DMS 273 (cell line): ENCODE measurements around the gene IRX5.

ENCODE experiments used
- DNase-seq: peaks from one replicate; lab custom pipeline; 2025; ENCODE audit not compliant: unreplicated experiment; lab: John Stamatoyannopoulos, UW

IRX5 gene

GRCh38 chr16:54930869-54931119 is 129 bp downstream of the IRX5 start:
- no peak for DNase-seq

DNA sequence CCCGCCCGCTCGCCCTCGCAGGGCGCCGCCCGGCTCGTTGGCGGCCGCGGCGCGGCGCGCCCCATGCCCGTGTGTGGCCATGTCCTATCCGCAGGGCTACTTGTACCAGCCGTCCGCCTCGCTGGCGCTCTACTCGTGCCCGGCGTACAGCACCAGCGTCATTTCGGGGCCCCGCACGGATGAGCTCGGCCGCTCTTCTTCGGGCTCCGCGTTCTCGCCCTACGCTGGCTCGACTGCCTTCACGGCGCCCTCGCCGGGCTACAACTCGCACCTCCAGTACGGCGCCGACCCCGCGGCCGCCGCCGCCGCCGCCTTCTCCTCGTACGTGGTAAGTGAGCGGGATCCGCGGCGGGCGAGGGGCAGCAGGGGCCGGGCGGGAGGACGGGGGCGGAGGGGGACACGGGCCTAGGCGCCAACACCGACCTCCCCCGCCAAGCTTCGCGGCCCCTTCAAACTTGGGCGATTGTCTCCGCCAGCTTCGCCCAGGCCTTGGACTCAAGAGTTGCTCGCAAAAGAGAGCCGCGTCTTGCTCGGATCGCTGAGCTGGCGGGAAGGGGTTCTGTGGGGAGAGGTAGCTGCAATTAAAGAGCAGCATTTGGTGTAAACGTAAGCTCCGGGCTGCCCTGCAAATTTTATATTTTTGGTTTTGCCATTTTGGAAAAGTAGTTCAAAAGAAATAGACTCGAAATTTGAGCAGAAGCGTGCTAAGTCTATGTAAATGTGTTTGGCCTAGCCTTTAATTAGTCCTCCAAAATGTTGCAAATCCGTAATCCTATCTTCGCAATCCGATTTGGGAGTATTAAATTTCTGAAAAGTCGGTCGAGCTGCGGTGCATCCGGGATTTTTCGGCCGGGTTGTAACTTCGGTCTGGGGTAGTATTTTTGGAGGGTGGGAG is 702 bp downstream of the IRX5 start:
- peak; percentile 80 for DNase-seq

GRCh38 chr16:54932021-54932660 is 1.5 kb downstream of the IRX5 start:
- DNase-seq: no peak

- no peak for DNase-seq
Observed at GRCh38 chr16:54932737-54933254, 2.1 kb downstream of the IRX5 start.

DNA sequence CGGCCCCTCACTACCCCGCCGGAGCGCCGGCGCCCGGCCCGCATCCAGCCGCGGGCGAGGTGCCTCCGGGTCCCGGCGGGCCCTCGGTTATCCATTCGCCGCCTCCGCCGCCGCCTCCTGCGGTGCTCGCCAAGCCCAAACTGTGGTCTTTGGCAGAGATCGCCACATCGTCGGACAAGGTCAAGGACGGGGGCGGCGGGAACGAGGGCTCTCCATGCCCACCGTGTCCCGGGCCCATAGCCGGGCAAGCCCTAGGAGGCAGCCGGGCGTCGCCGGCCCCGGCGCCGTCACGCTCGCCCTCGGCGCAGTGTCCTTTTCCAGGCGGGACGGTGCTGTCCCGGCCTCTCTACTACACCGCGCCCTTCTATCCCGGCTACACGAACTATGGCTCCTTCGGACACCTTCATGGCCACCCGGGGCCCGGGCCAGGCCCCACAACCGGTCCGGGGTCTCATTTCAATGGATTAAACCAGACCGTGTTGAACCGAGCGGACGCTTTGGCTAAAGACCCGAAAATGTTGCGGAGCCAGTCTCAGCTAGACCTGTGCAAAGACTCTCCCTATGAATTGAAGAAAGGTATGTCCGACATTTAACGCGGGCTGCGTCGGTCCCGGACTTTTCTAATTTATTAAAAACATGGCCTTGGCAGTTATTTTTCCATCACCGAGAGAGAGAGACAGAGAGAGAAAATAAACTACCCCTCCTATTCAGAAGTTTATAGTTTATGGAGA is 2.8 kb downstream of the IRX5 start:
- DNase-seq: no peak

DNA sequence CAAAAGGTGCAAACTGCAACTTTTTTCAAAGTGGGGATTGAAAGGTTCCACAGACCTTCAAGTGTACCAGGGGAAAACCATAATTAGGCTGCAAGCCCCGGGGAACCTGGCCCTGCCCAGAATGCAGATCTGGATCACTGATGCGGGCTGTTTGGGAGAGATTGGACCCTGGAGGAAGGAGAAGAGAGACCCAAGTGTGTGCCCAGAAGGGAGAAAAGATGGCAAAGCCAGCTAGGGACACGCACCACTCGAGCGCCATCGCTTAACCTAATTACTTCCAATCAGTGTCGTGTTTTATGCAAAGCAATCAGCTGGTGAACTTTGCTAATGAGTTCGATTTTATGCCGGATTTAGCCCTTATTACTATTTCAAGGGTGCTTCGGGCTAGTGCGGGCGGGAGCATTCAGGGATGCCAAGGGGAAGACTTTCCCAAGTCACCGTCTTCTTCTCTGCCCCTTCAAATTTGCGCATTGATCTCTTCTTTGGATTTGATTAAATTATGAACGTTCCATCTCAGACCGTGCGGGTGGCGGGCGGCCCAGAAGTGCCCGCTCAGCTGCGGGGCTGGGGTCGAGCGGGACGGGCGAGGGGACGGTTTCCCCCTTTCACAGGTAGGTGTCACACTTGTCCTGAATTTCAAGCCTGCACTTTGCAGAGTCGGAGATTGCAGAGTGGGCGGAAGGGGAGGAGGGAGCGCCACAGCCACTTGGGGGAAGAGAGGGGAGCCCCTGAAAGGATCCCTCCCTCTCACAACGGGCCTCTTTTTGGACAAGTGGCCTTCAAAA is 4.0 kb downstream of the IRX5 start:
- DNase-seq: no peak

DNA sequence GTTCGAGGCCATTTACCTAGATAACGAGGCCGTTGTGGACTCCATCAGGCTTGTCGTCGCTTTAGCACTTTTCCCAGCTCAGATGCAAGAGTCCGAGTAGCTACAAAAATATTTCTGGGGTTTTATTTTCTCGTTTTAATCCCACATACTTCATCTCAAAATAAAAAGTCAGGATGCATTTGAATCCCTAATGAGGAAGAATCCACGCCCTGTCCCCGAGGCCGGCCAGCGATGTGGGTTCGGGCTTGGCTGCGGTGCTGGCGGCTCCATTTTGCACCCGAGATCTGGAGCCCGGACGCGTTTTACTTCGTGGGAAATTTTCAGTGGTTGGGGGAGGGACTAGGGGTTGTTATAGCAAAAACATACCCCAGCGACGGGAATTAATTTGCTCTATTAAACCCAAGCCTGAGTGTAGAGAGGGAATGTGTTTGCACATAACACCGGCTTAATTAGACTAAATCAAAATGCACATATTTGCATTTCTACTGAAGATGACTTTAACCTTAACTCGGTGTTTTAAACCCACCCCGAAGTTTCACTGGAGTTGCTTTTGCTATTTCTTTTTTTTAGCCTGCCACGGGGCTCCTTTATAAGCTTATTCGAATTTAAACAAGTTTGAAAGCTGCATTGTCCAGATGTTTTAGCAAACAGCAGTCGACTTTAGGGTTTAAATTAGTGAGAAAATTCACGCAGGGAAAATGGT is 4.8 kb downstream of the IRX5 start:
- no peak for DNase-seq

GRCh38 chr16:54936201-54936978 is 5.7 kb downstream of the IRX5 start:
- no peak for DNase-seq

DNA sequence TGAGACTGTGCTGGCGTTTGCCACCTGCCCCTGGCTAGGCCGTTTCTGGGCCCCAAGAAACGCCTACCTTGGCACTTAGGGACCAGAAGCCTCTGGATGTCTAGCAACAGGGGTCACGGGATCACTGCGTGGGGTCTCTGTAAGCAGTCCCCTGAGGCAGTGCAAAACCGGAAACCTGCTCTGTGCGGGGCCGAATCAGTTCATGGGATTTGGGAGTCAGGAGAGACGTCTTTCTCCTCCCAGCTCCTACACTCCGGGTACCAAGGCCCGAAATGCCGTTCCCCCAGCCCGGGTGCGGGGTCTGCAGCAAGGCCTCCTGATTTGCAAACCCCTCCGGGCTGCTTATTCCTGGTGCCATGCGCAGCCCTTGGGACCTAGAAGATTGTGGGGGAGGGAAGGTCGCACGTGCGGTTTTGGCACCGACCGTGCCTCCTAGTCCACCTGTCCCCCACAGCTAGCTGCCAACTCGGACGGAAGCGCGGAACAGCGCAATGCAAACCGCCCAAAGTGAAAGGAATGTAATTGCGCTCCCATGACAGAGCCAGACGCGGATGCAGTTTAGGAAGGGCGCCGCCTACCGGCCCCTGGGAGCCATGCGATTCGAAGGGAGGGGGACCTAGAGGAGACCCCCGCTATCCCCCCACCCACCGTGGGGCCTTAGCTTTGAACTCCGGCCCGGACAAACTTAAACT is 6.5 kb downstream of the IRX5 start:
- no peak for DNase-seq

DNA sequence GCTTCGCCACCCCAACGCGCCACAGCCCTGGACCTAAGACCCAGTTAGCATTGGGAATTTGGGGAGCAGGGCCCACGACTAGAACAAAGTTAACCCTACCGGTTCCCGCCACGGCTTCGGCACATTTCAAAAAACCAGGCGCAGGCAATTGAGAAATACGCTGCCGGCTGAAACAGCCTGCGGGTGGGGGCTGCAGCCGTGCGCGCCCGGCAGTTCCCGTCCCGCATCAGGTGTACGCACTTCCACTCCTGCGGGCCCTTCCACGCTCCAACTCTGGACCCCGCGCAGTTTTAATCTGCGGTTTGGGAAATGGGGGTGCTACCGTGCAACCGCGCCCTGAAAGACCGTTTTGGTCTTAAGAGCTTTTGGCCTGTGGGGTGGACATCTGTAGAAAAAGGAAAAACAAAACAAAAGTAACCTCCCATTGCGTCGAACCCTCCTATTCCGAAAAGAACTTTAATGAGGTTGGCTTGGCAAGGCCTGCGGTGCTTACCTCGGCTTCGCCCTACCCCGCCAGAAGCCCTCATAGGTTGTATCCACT is 7.1 kb downstream of the IRX5 start:
- no peak for DNase-seq

DNA sequence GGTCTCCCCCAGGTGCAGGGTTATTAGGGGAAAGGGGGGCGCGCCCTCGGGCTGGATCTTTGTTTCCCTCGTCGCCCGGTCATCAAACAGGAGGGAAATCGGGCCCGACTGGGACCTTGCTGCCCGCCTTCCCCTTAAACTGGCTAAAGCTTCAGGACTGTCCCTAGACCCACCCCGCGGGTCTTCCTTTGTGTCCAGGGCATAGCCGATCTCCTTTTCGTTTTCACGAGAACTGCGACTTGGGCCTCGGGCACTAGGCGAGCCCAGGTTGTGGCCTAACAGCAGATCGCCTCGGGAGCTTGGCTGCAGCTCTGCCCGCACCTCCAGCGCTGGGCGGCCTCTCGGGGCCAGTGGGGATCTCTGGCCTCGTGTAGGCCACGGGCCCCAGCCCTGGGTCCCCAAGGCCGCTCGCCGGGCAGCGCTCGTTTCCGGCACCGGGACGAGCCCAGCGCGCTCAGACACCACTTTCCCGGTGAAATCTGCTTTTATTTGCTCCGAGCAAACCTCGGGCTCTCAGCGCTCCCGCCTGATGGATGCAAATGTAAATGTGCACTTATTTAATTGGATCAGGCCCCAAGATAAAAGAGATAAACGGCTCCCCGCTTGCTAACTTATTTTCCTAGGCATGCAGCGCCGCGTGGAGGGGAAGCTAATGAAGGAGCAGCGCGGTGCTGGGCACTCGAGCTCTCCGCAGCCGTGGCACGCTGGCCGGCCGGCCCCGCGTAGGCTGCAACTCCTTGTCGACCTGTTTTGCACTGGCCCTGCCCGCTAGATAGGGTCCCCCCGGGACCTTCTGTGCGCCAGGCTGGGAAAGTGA is 7.8 kb downstream of the IRX5 start:
- DNase-seq: no peak

DNA sequence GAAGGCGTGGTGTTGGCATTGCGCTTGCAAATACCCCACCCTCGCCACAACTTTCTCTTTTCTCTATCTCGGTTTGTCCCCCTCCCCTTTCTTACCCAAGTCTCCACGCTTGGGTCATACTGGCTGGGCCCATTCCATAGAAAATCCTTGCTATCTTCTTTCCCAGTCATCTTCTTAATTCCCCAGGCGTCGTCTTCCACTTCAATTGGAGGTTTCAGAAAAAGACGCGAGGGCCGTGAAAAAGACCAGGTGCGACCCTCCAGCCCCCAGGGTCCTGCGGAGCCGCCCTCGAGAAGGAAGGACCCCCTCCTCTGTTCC is 8.3 kb downstream of the IRX5 start:
- no peak for DNase-seq

- no peak for DNase-seq
Observed at GRCh38 chr16:54939510-54940278, 9.0 kb downstream of the IRX5 start.

GRCh38 chr16:54940279-54940604 is 9.6 kb downstream of the IRX5 start:
- DNase-seq: no peak

DNA sequence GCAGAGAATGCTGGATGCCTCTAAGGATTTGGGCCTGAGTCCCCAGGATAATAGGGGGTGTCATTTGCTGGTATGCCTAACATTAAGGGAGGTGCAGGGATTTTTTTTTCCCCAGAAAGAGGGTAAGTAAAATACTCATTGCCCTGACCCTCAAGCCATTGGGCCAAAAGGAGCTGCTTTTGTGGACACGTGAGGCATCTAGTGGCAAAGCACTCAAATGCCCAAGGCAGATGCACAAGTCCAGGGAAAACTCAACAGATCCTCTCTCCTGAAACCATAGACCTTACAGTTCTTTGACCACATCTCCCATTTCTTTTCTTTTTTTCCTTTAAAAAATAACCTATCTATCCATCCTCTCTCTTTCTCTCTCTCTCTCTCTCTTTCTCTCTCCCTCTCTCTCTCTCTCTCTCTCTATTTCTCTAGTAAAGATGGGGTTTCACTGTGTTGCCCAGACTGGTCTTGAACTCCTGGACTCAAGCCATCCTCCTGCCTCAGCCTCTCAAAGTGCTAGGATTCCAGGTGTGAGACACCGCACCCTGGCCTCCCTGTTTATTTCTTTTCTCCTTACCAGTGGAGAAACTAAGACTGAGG is 11.8 kb downstream of the IRX5 start:
- no peak for DNase-seq

DNA sequence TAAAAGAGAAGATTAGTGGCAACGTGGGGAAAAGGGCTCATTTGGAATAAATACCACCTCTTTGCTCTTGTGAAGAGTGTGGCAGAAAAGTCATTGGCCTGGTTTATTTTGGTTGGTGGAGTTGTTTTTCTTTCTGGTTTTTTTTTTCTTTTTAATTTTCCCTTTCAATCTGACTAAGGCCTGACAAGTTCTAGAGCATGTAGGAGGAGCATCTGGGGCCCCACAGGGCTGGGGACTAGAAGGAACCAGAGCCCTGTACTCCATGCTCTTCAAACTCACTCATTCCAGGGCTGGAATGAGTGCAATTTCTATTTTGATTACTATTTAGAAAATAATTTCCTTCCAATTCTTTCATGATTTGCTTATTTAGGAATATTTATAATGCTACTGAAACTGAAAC is 13.3 kb downstream of the IRX5 start:
- no peak for DNase-seq

- no peak for DNase-seq
Observed at GRCh38 chr16:54945063-54945462, 14.4 kb downstream of the IRX5 start.
